ENCODE data around the gene HOMER1.

The HOMER1 gene

DNA sequence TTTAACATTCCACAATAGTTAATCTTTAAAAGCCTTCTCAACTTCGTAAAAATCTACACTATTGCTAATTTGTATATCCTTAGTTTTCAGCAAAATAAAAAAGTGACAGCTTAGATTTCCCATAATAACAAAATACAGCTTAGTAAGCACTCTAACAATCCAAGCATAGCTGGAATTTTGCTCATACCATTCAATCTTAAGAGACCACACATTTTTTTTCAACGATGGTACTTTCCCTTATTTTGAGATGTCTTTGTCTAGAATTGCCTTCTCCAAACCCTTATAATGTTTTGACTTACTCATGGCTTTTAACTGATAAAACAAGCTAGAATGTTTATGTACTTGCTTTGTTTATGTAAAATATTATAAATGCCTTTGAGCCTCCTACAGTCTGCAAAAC is 65.6 kb downstream of the HOMER1 start:
- H3K27me3 Mint-ChIP-seq: no peaks in the 10 kb centered on the region
- no peaks in the 10 kb centered on the region for H3K9me3 Mint-ChIP-seq
- no peak overlapping the region for H3K4me3 Mint-ChIP-seq
- H3K36me3 Mint-ChIP-seq (ENCODE audit: low read depth): peaks cover 10% of the 10 kb centered on the region
- H3K4me1 Mint-ChIP-seq (ENCODE audit: low read depth): no peaks in the 10 kb centered on the region
- no peak overlapping the region for H3K27ac Mint-ChIP-seq

DNA sequence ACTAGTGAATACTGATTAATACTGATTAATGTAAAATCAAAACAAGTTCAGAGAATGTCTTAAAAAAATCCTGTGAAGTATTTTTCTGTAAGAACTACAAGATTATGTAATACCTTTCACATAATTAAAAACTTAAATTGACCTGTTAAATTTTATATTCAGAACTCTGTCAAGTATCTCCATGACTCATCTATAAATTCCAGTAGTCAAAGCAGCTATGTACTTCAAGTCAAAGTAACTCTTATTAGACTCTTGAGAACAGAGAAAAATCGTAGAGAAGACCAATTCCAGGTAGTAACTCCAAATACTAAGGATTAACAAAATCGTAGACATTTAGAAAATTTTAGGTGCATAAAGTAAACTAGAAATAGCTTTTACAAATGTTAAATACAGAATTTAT is 77.1 kb downstream of the HOMER1 start:
- peaks cover 11% of the 10 kb centered on the region for H3K36me3 Mint-ChIP-seq (ENCODE audit: low read depth)
- no peaks in the 10 kb centered on the region for H3K9me3 Mint-ChIP-seq
- H3K4me1 Mint-ChIP-seq (ENCODE audit: low read depth): no peaks in the 10 kb centered on the region
- no peaks in the 10 kb centered on the region for H3K27me3 Mint-ChIP-seq
- H3K4me3 Mint-ChIP-seq: no peak overlapping the region
- no peak overlapping the region for H3K27ac Mint-ChIP-seq

DNA sequence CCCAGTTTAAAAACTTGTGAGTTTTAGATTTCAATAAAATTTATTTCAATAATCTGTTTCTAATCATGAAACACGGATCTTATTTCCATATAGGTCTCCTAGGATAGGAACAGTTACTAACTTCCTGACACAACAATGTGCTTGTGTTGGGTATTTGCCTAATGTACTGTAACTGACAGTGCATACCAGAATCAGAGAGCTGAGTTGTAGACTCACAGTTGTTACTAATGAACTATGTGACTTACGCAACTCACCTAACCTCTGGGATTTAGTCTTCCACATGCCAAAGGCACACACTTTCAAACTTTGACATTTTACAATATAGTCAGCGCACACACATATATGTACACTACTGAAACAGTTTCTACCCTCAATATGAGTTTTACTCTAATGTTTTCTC is 77.7 kb downstream of the HOMER1 start:
- no peak overlapping the region for H3K4me3 Mint-ChIP-seq
- peaks cover 10% of the 10 kb centered on the region for H3K36me3 Mint-ChIP-seq (ENCODE audit: low read depth)
- no peaks in the 10 kb centered on the region for H3K9me3 Mint-ChIP-seq
- H3K4me1 Mint-ChIP-seq (ENCODE audit: low read depth): no peaks in the 10 kb centered on the region
- no peaks in the 10 kb centered on the region for H3K27me3 Mint-ChIP-seq
- no peak overlapping the region for H3K27ac Mint-ChIP-seq

DNA sequence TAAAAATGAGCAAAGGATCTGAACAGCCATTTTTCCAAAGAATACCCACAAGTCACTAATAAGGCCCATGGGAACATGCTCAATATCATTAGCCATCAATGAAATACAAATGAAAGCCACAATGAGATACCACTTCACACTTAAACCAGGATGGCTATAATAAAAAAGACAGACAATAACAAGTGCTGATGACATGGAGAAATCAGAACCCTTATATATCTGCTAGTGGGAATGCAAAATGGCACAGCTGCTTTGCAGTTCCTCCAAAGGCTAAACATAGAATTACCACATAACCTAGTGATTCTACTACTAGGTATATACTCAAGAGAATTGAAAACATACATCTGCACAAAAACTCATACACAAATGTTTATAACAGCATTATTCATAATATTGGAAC is 83.7 kb downstream of the HOMER1 start:
- Mint-ChIP-seq H3K27me3 (no peaks in the 10 kb centered on the region), H3K4me3 (no peak overlapping the region), H3K27ac (no peak overlapping the region), H3K36me3 (ENCODE audit: low read depth) (peaks cover 10% of the 10 kb centered on the region), H3K9me3 (no peaks in the 10 kb centered on the region), H3K4me1 (ENCODE audit: low read depth) (no peaks in the 10 kb centered on the region)

DNA sequence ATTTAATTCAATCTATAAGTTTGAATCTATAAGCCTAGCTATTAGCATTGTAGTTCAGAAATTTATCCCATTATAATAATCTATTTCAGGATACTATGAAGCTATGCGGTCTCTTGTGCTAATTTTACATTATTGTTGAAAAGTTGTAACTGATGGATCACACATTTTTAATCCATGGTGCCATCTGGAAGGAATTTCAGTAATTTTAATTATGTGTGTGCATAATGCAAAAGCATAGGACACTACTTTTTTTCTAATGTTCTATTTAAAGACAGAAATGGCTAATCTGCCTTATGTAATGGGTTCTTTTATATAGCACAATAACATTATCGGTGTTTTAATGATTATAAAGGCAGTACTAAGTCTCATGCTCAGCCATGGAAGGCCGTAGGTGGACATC is 90.6 kb downstream of the HOMER1 start:
- no peaks in the 10 kb centered on the region for H3K4me1 Mint-ChIP-seq (ENCODE audit: low read depth)
- H3K27ac Mint-ChIP-seq: no peak overlapping the region
- no peak overlapping the region for H3K4me3 Mint-ChIP-seq
- H3K27me3 Mint-ChIP-seq: no peaks in the 10 kb centered on the region
- peaks cover 7% of the 10 kb centered on the region for H3K36me3 Mint-ChIP-seq (ENCODE audit: low read depth)
- H3K9me3 Mint-ChIP-seq: no peaks in the 10 kb centered on the region

DNA sequence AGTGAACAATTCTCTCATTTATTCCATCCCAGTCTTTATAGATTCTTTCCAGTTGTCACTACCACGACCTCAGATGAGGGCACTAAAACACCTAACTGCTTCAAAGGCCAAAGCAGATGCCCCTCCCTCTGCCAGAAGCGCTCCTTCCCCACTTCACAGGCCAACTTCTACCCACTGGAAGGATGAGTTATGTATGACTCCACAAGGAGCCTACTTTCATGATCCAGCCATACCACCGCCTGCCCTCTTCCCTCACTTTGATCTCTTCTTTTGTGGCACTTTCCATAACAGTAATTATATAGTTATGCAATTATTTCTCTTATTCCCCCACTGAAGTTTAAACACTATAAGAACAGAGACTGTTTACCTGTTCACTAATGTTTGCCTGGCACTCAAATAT is 93.7 kb downstream of the HOMER1 start:
- no peaks in the 10 kb centered on the region for H3K27me3 Mint-ChIP-seq

DNA sequence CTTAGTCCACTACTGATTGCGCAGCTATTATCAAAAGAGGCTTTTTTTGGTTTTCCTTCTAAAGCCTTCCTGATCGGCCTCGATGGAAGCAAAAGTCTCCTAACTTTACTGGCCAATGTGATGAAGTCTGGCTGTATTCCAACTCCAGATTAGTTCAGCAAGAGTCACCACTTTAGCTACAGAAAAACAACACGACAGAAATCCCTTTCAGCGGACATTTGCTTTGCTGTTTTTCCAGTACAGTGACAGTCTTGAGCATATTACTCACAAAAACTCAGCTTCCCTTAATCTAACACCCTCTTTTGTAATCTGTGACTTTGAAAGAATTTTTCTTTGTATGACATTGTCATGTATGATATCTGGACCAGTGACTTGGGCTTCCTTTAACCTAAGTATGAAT is 95.7 kb downstream of the HOMER1 start:
- Mint-ChIP-seq H3K9me3 (no peaks in the 10 kb centered on the region), H3K4me3 (no peak overlapping the region), H3K36me3 (ENCODE audit: low read depth) (no peaks in the 10 kb centered on the region), H3K27me3 (no peaks in the 10 kb centered on the region), H3K4me1 (ENCODE audit: low read depth) (no peaks in the 10 kb centered on the region), H3K27ac (no peak overlapping the region)

More for the DNA sequence above, 93.7 kb downstream of the HOMER1 start:
- Mint-ChIP-seq H3K9me3 (no peaks in the 10 kb centered on the region), H3K36me3 (ENCODE audit: low read depth) (peaks cover 7% of the 10 kb centered on the region), H3K4me3 (no peak overlapping the region), H3K27ac (no peak overlapping the region), H3K4me1 (ENCODE audit: low read depth) (no peaks in the 10 kb centered on the region)

DNA sequence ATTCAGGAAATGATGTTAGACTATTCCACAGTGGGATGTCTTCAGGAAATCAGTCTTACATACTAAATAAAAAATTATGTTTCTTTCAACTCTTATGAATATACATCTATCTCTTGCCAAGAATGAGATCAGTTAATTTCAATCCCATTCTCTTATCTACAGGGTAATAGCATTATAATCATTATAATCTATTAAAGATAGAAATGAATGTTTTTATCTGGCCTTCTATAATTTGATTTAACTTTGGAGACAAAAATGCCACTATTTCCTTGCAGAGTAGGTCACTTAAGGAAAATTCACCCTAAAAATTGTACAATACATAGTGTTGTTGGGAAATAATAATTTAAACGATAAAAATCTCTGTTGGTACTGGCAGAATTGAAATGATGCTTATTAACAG is 96.4 kb downstream of the HOMER1 start:
- H3K27ac Mint-ChIP-seq: no peak overlapping the region
- no peaks in the 10 kb centered on the region for H3K27me3 Mint-ChIP-seq
- no peak overlapping the region for H3K4me3 Mint-ChIP-seq
- H3K4me1 Mint-ChIP-seq (ENCODE audit: low read depth): no peaks in the 10 kb centered on the region
- no peaks in the 10 kb centered on the region for H3K36me3 Mint-ChIP-seq (ENCODE audit: low read depth)
- no peaks in the 10 kb centered on the region for H3K9me3 Mint-ChIP-seq

DNA sequence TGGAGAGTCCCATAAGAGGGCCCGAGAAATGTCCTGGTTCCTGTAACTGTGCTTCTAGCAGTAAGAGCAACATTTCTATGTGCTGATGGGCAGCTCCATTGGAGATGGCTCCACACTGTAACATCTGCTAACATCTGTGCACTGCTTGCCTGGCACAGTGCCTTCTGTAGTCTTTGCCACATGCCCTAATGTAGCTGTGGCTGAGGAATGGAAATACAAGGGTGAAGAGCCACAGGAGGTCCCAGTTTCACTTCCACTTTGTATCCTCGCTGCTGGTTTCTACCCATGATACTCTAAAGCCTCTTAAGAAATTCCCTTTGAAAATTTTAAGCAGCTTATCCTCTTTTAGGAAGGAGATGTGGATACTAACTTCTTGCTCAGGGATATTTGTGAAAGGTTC is 97.4 kb downstream of the HOMER1 start:
- Mint-ChIP-seq H3K27me3 (no peaks in the 10 kb centered on the region), H3K9me3 (no peaks in the 10 kb centered on the region), H3K4me3 (no peak overlapping the region), H3K4me1 (ENCODE audit: low read depth) (no peaks in the 10 kb centered on the region), H3K36me3 (ENCODE audit: low read depth) (no peaks in the 10 kb centered on the region), H3K27ac (no peak overlapping the region)

DNA sequence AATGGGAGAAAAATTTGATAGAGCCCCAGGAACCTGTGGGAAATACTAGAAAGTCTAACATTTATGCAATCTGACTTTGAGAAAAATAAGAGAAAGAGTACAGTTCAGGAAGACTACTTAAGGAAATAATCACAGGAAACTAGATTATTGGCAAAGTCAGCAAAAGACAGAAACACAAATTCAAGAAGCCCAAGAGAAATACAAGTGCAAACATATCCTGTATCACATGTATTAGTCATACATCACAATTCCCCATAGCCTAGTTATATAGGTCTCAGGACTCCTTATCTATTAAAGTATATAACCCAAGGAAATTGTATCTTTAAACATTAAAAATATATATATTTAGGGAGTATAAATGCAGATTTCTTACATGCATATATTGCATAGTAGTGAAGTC is 100.8 kb downstream of the HOMER1 start:
- H3K4me3 Mint-ChIP-seq: no peak overlapping the region
- no peaks in the 10 kb centered on the region for H3K4me1 Mint-ChIP-seq (ENCODE audit: low read depth)
- no peak overlapping the region for H3K27ac Mint-ChIP-seq
- no peaks in the 10 kb centered on the region for H3K27me3 Mint-ChIP-seq
- peaks cover 5% of the 10 kb centered on the region for H3K9me3 Mint-ChIP-seq
- H3K36me3 Mint-ChIP-seq (ENCODE audit: low read depth): peaks cover 21% of the 10 kb centered on the region

DNA sequence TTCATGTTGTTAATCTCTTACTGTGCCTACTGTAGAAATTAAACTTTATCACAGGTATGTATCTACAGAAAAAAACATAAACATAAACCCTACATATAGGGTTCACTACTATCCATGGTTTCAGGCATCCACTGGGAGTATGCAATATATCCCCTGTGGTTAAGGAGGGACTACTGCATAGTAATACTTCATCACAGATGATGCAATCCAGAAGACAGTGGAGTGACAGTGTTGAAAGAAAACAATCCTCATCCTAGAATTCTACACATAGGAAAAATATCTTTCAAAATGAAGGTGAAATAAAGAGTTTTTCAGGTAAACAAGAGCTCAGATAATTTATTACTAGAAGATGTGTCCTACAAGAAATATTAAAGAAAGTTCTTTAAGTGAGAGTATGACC is 105.9 kb downstream of the HOMER1 start:
- H3K27ac Mint-ChIP-seq: no peak overlapping the region
- peaks cover 34% of the 10 kb centered on the region for H3K36me3 Mint-ChIP-seq (ENCODE audit: low read depth)
- H3K4me3 Mint-ChIP-seq: no peak overlapping the region
- no peaks in the 10 kb centered on the region for H3K4me1 Mint-ChIP-seq (ENCODE audit: low read depth)
- no peaks in the 10 kb centered on the region for H3K27me3 Mint-ChIP-seq
- H3K9me3 Mint-ChIP-seq: peaks cover 12% of the 10 kb centered on the region

DNA sequence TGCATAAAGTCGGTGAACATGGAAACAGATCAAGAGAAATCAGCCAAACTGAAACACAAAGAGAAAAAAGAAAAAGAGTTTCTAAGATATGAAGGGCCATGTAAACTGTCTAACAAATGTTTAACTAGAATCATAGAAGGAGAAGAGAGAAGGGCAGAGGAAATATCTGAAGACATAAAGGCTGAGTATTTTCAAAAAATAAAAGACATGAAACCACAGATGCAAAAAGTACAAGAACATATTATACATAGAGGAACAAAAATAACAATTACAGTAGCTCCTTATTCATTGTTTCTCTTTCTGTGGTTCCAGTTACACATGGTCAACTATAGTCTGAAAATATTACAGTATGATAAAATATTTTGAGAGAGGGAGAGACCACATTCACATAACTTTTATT is 106.3 kb downstream of the HOMER1 start:
- H3K27ac Mint-ChIP-seq: no peak overlapping the region
- no peak overlapping the region for H3K4me3 Mint-ChIP-seq
- H3K4me1 Mint-ChIP-seq (ENCODE audit: low read depth): no peaks in the 10 kb centered on the region
- peaks cover 34% of the 10 kb centered on the region for H3K36me3 Mint-ChIP-seq (ENCODE audit: low read depth)
- no peaks in the 10 kb centered on the region for H3K27me3 Mint-ChIP-seq
- H3K9me3 Mint-ChIP-seq: peaks cover 12% of the 10 kb centered on the region

DNA sequence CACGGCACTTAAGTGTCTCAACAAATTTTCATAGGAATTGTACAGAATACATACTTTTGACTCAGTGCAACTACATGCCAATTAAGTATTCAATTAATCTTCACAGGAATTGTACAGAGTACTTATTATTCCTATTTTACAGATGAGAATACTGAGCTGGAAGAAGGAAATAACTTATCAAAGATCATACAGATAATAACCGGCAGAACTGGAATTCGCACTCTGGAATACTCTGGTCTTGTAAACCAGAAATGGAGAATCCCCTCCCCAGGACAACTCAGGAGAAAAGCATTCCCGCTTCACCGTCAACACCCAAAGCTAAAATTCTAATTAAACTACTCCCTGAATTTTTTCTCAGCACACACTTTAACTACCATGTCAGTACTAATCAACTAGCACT is 112.7 kb downstream of the HOMER1 start:
- Mint-ChIP-seq H3K36me3 (ENCODE audit: low read depth) (peaks cover 22% of the 10 kb centered on the region), H3K4me1 (ENCODE audit: low read depth) (no peaks in the 10 kb centered on the region), H3K9me3 (no peaks in the 10 kb centered on the region), H3K27ac (no peak overlapping the region), H3K4me3 (no peak overlapping the region), H3K27me3 (no peaks in the 10 kb centered on the region)

DNA sequence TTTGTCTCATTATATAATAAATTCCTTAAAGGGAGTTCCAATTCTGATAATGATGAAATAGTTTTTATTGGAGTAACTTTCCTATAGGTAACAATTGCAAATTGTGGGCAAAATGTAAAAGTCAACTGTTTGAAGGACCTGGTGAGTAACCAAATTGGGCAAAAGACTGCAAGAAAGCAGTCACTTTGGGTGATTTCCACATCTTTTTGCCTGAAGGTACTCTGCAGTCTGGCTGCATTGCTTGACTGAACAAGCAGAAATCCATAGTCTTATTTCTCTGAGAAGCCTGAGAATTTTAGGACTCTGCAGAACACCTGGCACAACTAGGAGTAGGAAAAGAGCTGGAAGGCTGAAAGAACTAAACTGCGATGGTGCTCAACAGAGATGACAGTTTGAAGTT is 114.9 kb downstream of the HOMER1 start:
- H3K36me3 Mint-ChIP-seq (ENCODE audit: low read depth): peaks cover 30% of the 10 kb centered on the region
- no peaks in the 10 kb centered on the region for H3K4me1 Mint-ChIP-seq (ENCODE audit: low read depth)
- H3K27ac Mint-ChIP-seq: no peak overlapping the region
- no peak overlapping the region for H3K4me3 Mint-ChIP-seq
- H3K27me3 Mint-ChIP-seq: no peaks in the 10 kb centered on the region
- H3K9me3 Mint-ChIP-seq: no peaks in the 10 kb centered on the region

DNA sequence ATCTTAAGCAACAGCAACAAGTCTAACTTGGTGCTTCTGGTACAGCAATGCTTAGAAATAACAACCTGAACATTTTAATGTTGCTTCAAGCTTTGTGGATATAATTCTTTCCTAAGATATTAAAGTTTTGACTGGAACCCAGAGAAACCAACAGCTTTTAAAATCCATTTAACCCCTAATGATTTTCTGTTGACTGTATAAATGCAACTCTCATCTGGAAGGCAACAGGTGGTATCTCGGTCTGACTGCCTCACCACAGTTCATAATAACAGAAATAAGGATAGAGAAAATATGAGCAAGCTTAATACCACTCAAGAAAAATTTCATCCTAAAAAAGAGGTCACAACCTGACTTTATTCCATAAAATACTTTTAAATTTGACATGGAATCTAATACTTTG is 116.9 kb downstream of the HOMER1 start:
- Mint-ChIP-seq H3K4me1 (ENCODE audit: low read depth) (no peaks in the 10 kb centered on the region), H3K27me3 (no peaks in the 10 kb centered on the region), H3K27ac (no peak overlapping the region), H3K4me3 (no peak overlapping the region), H3K36me3 (ENCODE audit: low read depth) (peaks cover 30% of the 10 kb centered on the region), H3K9me3 (no peaks in the 10 kb centered on the region)

DNA sequence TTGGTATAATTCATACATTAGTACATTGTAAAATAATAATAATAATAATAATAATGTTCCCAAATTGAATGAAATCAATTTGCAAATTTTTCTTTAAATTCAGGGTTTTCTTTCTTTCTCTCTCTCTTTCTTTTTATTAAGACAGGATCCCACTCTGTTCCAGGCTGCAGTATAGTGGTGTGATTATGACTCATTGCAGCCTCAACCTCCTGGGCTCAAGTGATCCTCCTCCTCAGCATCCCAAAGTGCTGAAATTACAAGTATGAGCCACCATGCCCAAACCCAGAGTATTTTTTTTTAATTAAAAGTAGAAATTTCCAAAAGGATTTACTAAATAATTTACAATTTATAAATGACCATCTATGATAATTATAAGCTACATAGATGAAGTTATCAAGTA is 117.7 kb downstream of the HOMER1 start:
- Mint-ChIP-seq H3K4me1 (ENCODE audit: low read depth) (no peaks in the 10 kb centered on the region), H3K27ac (no peak overlapping the region), H3K36me3 (ENCODE audit: low read depth) (peaks cover 23% of the 10 kb centered on the region), H3K4me3 (no peak overlapping the region), H3K9me3 (no peaks in the 10 kb centered on the region), H3K27me3 (no peaks in the 10 kb centered on the region)

DNA sequence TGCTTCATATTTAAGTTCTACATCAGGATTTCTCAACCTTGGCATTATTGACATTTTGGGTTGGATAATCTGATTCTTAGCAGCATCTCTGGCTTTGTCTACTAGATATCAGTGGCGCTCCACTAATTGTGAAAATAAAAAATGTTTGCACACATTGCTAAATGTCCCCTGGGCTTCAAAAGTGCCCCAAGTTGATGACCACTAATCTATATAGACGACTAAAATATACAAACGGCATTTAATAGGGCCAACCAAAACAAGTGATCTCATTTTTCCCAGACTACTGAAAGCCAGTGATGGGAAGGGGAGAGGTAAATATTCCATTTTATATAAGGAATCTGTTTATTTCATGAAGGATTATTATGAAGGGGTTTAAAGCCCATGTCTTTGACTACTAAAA is 118.6 kb downstream of the HOMER1 start:
- peaks cover 21% of the 10 kb centered on the region for H3K36me3 Mint-ChIP-seq (ENCODE audit: low read depth)
- H3K27me3 Mint-ChIP-seq: no peaks in the 10 kb centered on the region
- H3K27ac Mint-ChIP-seq: no peak overlapping the region
- H3K4me3 Mint-ChIP-seq: no peak overlapping the region
- H3K9me3 Mint-ChIP-seq: no peaks in the 10 kb centered on the region
- no peaks in the 10 kb centered on the region for H3K4me1 Mint-ChIP-seq (ENCODE audit: low read depth)

Data from stimulated activated naive CD8-positive, alpha-beta T cell treated with anti-CD3 and anti-CD28 coated beads, Interleukin-15, Interleukin-2, amounts not matched to agents 100 ng/mL and 50 ng/mL, for 24 hours (primary cell).